Activated T-helper 9 cell treated with anti-CD3 and anti-CD28 coated beads, Interleukin-2, amount 50 U/mL, for 16 hours (primary cell): Measurements from ENCODE around the gene EZH2.

Source experiments
- DNase-seq: peaks from one replicate; pipeline ENCODE4 v3.0.0-alpha.2; 2020; ENCODE audit warnings: low read depth

Gene EZH2

GRCh38 chr7:148854983-148855382 is 29.1 kb downstream of the EZH2 start:
- no peak for DNase-seq

GRCh38 chr7:148852272-148852671 is 31.8 kb downstream of the EZH2 start:
- no peak for DNase-seq

- no peak for DNase-seq
These were observed 33.5 kb downstream of the EZH2 start for GRCh38 chr7:148850564-148850963.

- no peak for DNase-seq
These were observed 34.5 kb downstream of the EZH2 start for GRCh38 chr7:148849393-148850098.

GRCh38 chr7:148847815-148848734 is 36.0 kb downstream of the EZH2 start:
- no peak for DNase-seq

- DNase-seq: no peak
These were observed 45.2 kb downstream of the EZH2 start for GRCh38 chr7:148838905-148839304.

- no peak for DNase-seq
These were observed 48.2 kb downstream of the EZH2 start for GRCh38 chr7:148835854-148836253.

- DNase-seq: no peak
These were observed 49.5 kb downstream of the EZH2 start for GRCh38 chr7:148834605-148835004.

- no peak for DNase-seq
These were observed 52.3 kb downstream of the EZH2 start for GRCh38 chr7:148831782-148832181.

GRCh38 chr7:148830897-148831692 is 53.0 kb downstream of the EZH2 start:
- no peak for DNase-seq

GRCh38 chr7:148828965-148829364 is 55.1 kb downstream of the EZH2 start:
- DNase-seq: no peak

GRCh38 chr7:148825338-148825737 is 58.8 kb downstream of the EZH2 start:
- DNase-seq: no peak

- no peak for DNase-seq
These were observed 59.2 kb downstream of the EZH2 start for GRCh38 chr7:148824864-148825263.

GRCh38 chr7:148821422-148821821 is 62.7 kb downstream of the EZH2 start:
- no peak for DNase-seq

GRCh38 chr7:148819697-148820360 is 64.3 kb downstream of the EZH2 start:
- no peak for DNase-seq

- DNase-seq: no peak
These were observed 68.5 kb downstream of the EZH2 start for GRCh38 chr7:148815612-148816011.

GRCh38 chr7:148814922-148815559 is 69.0 kb downstream of the EZH2 start:
- no peak for DNase-seq

GRCh38 chr7:148813890-148814289 is 70.2 kb downstream of the EZH2 start:
- no peak for DNase-seq

GRCh38 chr7:148811892-148812291 is 72.2 kb downstream of the EZH2 start:
- DNase-seq: no peak

- no peak for DNase-seq
These were observed 74.2 kb downstream of the EZH2 start for GRCh38 chr7:148809856-148810255.

- DNase-seq: no peak
These were observed 76.7 kb downstream of the EZH2 start for GRCh38 chr7:148807436-148807835.
